Measurements from ENCODE around the gene REV3L. TPM values are rescaled to one million over a fixed set of nuclear protein-coding genes. Genes with fewer than 3 reads are reported as not detected.

Gene REV3L
- total RNA-seq, 1 experiment from 2014 or later, result 12.8 TPM

DNA sequence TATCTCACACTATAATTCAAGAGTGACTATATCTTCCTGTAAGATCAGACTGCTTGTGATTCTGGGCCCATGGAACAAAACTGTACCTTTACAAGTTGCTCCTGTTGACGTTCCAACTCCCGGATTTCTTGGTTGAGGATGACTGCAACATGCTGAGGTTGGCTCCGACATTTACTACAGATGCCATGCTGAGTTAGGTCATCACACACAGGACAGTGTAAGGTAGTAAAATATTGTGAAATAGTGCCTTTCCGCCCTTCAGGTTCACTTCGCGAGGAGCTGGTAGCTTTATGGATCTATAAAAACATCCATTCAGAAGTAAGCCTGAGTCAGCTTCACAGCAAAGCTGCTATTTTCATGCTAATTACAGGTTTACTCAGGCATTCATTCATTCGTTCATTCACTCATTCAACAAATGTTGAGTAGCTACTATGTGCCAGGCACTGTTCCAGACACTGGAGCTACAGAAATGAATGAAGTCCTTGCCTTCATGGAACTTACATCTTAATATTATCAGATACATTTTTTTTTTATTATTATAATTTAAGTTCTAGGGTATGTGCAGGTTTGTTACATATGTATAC is 175.7 kb downstream of the REV3L start:
- RAD21 ChIA-PET (ENCODE audit: low non-redundant PET in 1 of 2, low total read pairs in 2 of 2, uncharacterized antibody in 2 of 2, unreplicated experiment in 2 of 2), result no interaction called here
- Histone ChIP-seq H3K9me3 (ENCODE audit: control insufficient read depth in 1 of 2, insufficient read depth in 1 of 2, low read depth in 1 of 2, low read length in 2 of 2) (no peaks in the 10 kb centered on the region), H3K79me2 (ENCODE audit: insufficient read depth, low read length) (no peaks in the 10 kb centered on the region), H4K20me1 (ENCODE audit: insufficient read depth) (no peaks in the 10 kb centered on the region; the same call in 1 of the 2 replicates), H3K9me2 (ENCODE audit: insufficient read depth) (no peaks in the 10 kb centered on the region), H3K36me3 (ENCODE audit: control insufficient read depth in 1 of 2, insufficient read depth in 2 of 2, low read length in 2 of 2) (peaks cover 11 to 18% of the 10 kb centered on the region in 2 experiments; a peak in 2 of 4 replicates), H2AFZ (ENCODE audit: low read depth, low read length, poor library complexity, severe bottlenecking) (no peak overlapping the region), H3K4me3 (replicated peaks in 1 of 2; ENCODE audit: low read depth in 1 of 2, low read length in 2 of 2) (no peak overlapping the region), H3K4me2 (ENCODE audit: low read length) (no peak overlapping the region), H3K4me1 (ENCODE audit: control insufficient read depth in 1 of 2, insufficient read depth in 2 of 2, low read length in 2 of 2) (no peaks in the 10 kb centered on the region), H3K27me3 (ENCODE audit: insufficient read depth, low read length) (no peaks in the 10 kb centered on the region), H3K27ac (ENCODE audit: low read depth, low read length) (no peak overlapping the region), H3K9ac (ENCODE audit: low read length) (no peak overlapping the region)
- no peak for ATAC-seq
- intact Hi-C loops (cut with micrococcal nuclease), result no loop called here
- no peak for TF ChIP-seq CBX3 (IDR thresholded peaks at IDR 0.05; ENCODE audit: low read depth)
- TF ChIP-seq EGR1 (IDR thresholded peaks at IDR 0.05; ENCODE audit: low read depth), result no peak
- TF ChIP-seq EZH2 (IDR thresholded peaks at IDR 0.05), result no peak
- TF ChIP-seq POLR2A (IDR thresholded peaks at IDR 0.05; ENCODE audit: borderline replicate concordance, extremely low read depth, insufficient read depth, insufficient read length), result no peak
- TF ChIP-seq, protein P1, sequence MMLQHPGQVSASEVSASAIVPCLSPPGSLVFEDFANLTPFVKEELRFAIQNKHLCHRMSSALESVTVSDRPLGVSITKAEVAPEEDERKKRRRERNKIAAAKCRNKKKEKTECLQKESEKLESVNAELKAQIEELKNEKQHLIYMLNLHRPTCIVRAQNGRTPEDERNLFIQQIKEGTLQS (IDR thresholded peaks at IDR 0.05), result no peak
- TF ChIP-seq CEBPB (IDR thresholded peaks at IDR 0.05; ENCODE audit: low read depth), result no peak
- TF ChIP-seq FOSL1 (IDR thresholded peaks at IDR 0.05; ENCODE audit: low read depth), result no peak
- TF ChIP-seq ZNF274 (IDR thresholded peaks at IDR 0.05; ENCODE audit: low read depth, low read length), result no peak
- TF ChIP-seq TCF7L2 (IDR thresholded peaks at IDR 0.05; ENCODE audit: borderline replicate concordance, extremely low read depth, insufficient read depth, insufficient read length), result no peak
- TF ChIP-seq YY1 (IDR thresholded peaks at IDR 0.05; ENCODE audit: extremely low read depth, insufficient replicate concordance, low read depth, low read length), result no peak
- TF ChIP-seq RAD21 (IDR thresholded peaks at IDR 0.05; ENCODE audit: low read depth), result no peak
- TF ChIP-seq POLR2AphosphoS5 (IDR thresholded peaks at IDR 0.05; ENCODE audit: low read depth, low read length), result no peak
- no peak for TF ChIP-seq SRF (IDR thresholded peaks at IDR 0.05; ENCODE audit: low read depth)
- TF ChIP-seq, protein P2, sequence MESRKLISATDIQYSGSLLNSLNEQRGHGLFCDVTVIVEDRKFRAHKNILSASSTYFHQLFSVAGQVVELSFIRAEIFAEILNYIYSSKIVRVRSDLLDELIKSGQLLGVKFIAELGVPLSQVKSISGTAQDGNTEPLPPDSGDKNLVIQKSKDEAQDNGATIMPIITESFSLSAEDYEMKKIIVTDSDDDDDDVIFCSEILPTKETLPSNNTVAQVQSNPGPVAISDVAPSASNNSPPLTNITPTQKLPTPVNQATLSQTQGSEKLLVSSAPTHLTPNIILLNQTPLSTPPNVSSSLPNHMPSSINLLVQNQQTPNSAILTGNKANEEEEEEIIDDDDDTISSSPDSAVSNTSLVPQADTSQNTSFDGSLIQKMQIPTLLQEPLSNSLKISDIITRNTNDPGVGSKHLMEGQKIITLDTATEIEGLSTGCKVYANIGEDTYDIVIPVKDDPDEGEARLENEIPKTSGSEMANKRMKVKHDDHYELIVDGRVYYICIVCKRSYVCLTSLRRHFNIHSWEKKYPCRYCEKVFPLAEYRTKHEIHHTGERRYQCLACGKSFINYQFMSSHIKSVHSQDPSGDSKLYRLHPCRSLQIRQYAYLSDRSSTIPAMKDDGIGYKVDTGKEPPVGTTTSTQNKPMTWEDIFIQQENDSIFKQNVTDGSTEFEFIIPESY (IDR thresholded peaks at IDR 0.05; ENCODE audit: extremely low read depth, insufficient replicate concordance, low read length), result no peak
- TF ChIP-seq SP1 (IDR thresholded peaks at IDR 0.05; ENCODE audit: low read depth), result no peak
- TF ChIP-seq CTCF (IDR thresholded peaks at IDR 0.05 in 2 of 3, conservative IDR thresholded peaks at IDR 0.05 in 1 of 3; ENCODE audit: borderline replicate concordance in 1 of 3, insufficient read depth in 1 of 3, low read depth in 2 of 3, low read length in 2 of 3), result no peak
- no peak for TF ChIP-seq EZH2phosphoT487 (IDR thresholded peaks at IDR 0.05; ENCODE audit: borderline replicate concordance)
- no peak for TF ChIP-seq JUND (IDR thresholded peaks at IDR 0.05)
- POLR2A ChIA-PET, result no interaction called here
- CTCF ChIA-PET, result no interaction called here
- DNase-seq (ENCODE audit: low read depth, low spot score), result no peak
- BruUV-seq (replicated peaks), result no TSS peak
